Measurements from ENCODE around the gene OR9Q1. TPM values are rescaled to one million over a fixed set of nuclear protein-coding genes. Genes with fewer than 3 reads are reported as not detected.

Gene OR9Q1
- total and polyA plus RNA-seq, 2 of the 4 experiments (the other 2 are of a cell fraction): not detected

GRCh38 chr11:58000699-58001098 is 23.0 kb upstream of the OR9Q1 start:
- Histone ChIP-seq H3K9ac (ENCODE audit: low read depth, low read length) (no peak overlapping the region), H3K9me1 (ENCODE audit: insufficient read depth, low read length) (no peaks in the 10 kb centered on the region), H2BK5ac (ENCODE audit: low read depth, low read length, poor library complexity, severe bottlenecking) (no peak overlapping the region), H3K79me1 (ENCODE audit: low read depth in 1 of 2, low read length in 2 of 2) (no peaks in the 10 kb centered on the region), H3K27ac (ENCODE audit: insufficient read depth, low read length) (no peak overlapping the region), H3K9me3 (ENCODE audit: control insufficient read depth, insufficient read depth, low read length) (no peaks in the 10 kb centered on the region), H3K56ac (ENCODE audit: extremely low read depth, insufficient read depth, low read length) (no peak overlapping the region), H4K5ac (ENCODE audit: low read depth, low read length) (no peak overlapping the region), H3K4ac (ENCODE audit: low read depth, low read length) (no peak overlapping the region), H3K27me3 (ENCODE audit: control insufficient read depth, insufficient read depth, low read length) (no peaks in the 10 kb centered on the region), H3K36me3 (ENCODE audit: control insufficient read depth, insufficient read depth, low read length) (no peaks in the 10 kb centered on the region), H2BK20ac (ENCODE audit: low read depth, low read length) (no peak overlapping the region), H3K4me1 (ENCODE audit: control insufficient read depth, insufficient read depth, low read length) (no peaks in the 10 kb centered on the region; the same call in 1 of the 2 replicates), H4K20me1 (ENCODE audit: insufficient read depth, low read length) (no peaks in the 10 kb centered on the region), H3K4me3 (ENCODE audit: insufficient read depth, low read depth, low read length) (no peak overlapping the region), H2BK120ac (ENCODE audit: low read depth, low read length) (no peak overlapping the region), H3K4me2 (ENCODE audit: low read depth, low read length) (no peak overlapping the region), H4K91ac (ENCODE audit: insufficient read depth, low read depth, low read length) (no peak overlapping the region), H2BK15ac (ENCODE audit: low read depth, low read length) (no peak overlapping the region), H2AK5ac (ENCODE audit: low read depth, low read length) (no peak overlapping the region), H2AK9ac (replicated peaks; ENCODE audit: low read depth, low read length, poor library complexity) (no peak overlapping the region), H3K23ac (ENCODE audit: low read depth, low read length) (no peak overlapping the region), H4K8ac (ENCODE audit: low read depth in 2 of 2, low read length in 2 of 2) (no peak overlapping the region), H3K14ac (replicated peaks; ENCODE audit: low read depth, low read length) (no peak overlapping the region), H3K18ac (ENCODE audit: low read depth, low read length) (no peak overlapping the region), H2AFZ (replicated peaks; ENCODE audit: low read length, poor library complexity) (no peak overlapping the region)
- in situ Hi-C loops (cut with MboI; ENCODE audit: low sequenced_read_pairs) (no loop called here), dilution Hi-C loops (cut with HindIII; ENCODE audit: low sequenced_read_pairs, unreplicated experiment) (no loop called here), intact Hi-C loops (cut with micrococcal nuclease) (no loop called here)
- TF ChIP-seq RAD21 (IDR thresholded peaks at IDR 0.05; ENCODE audit: low read length) (no peak), NFE2L2 (IDR thresholded peaks at IDR 0.05; ENCODE audit: low read depth, low read length) (no peak), SMC3 (IDR thresholded peaks at IDR 0.05; ENCODE audit: low read depth, low read length) (no peak), BHLHE40 (IDR thresholded peaks at IDR 0.05; ENCODE audit: low read depth, low read length) (no peak), FOS (IDR thresholded peaks at IDR 0.05; ENCODE audit: low read depth, low read length) (no peak), CEBPB (IDR thresholded peaks at IDR 0.05; ENCODE audit: low read depth, low read length) (no peak)
- CTCF ChIA-PET: no interaction called here
- no TSS peak for BruUV-seq (replicated peaks)
- ATAC-seq (ENCODE audit: low read depth) (no peak), DNase-seq (no peak)
- POLR2A ChIA-PET (ENCODE audit: unreplicated experiment): no interaction called here
- no CpG with 5 or more reads among the region's 5 CpGs for WGBS, 2 experiments (ENCODE audit: extremely low coverage in 2 of 2, insufficient read length in 1 of 2)
